Transverse colon (tissue), 4 donors: ENCODE data around the gene CEP192. TPM values are rescaled to one million over a fixed set of nuclear protein-coding genes. Genes with fewer than 3 reads are reported as not detected.

Experiments used
- DNase-seq: peaks from one replicate; pipeline ENCODE4 v3.0.0-alpha.2; 2019
- H3K27ac ChIP-seq, 4 donors: fragments of 200-600 bp; sonication (generic); 2 replicates each; pipeline ENCODE4 v1.5.1; 2016 to 2018; ENCODE audit warnings: inconsistent platforms in 4 of 4
- H3K27me3 ChIP-seq: fragments of 200-600 bp; sonication (generic); 2 replicates; pipeline ENCODE4 v1.5.1; 2017; ENCODE audit warnings: inconsistent platforms
- H3K36me3 ChIP-seq, 4 donors: fragments of 200-600 bp; sonication (generic); 2 replicates each; pipeline ENCODE4 v1.5.1; 2017 to 2019; ENCODE audit warnings: inconsistent platforms in 4 of 4
- H3K4me1 ChIP-seq, 4 donors: fragments of 200-600 bp; sonication (generic); 2 replicates each; pipeline ENCODE4 v1.5.1; 2017 to 2020; ENCODE audit warnings: inconsistent platforms in 4 of 4
- H3K4me3 ChIP-seq, 4 donors: fragments of 200-600 bp; sonication (generic); 1 replicate in 1 of 4; 2 replicates in 3 of 4; pipeline versions ENCODE4 v1.5.1 to v1.6.1; 2017 to 2019; ENCODE audit warnings: inconsistent platforms in 4 of 4
- H3K9me3 ChIP-seq, 2 donors: fragments of 200-600 bp; sonication (generic); 2 replicates each; pipeline ENCODE4 v1.5.1; 2017 to 2019; ENCODE audit warnings: inconsistent platforms in 2 of 2
- EP300 ChIP-seq: sonication (generic); formaldehyde crosslinking; IDR thresholded peaks from one replicate; pipeline ENCODE4 v1.6.1; 2017; ENCODE audit warnings: antibody characterized with exemption, low read depth
- POLR2A ChIP-seq: fragments of 450-650 bp; IDR thresholded peaks from one replicate; pipeline ENCODE4 v1.6.1; 2016; ENCODE audit warnings: antibody characterized with exemption, mild to moderate bottlenecking, moderate library complexity
- POLR2AphosphoS5 ChIP-seq, 3 donors: sonication (generic); formaldehyde crosslinking; IDR thresholded peaks; one replicate each; pipeline ENCODE4 v1.6.1; 2016; ENCODE audit warnings: antibody characterized with exemption in 3 of 3
- WGBS, 2 donors: methylation state at CpG; one replicate each; pipeline ENCODE4 v1.1.5; 2018; ENCODE audit warnings: low coverage in 1 of 2; 5-methylcytosine and 5-hydroxymethylcytosine counted together
- in situ Hi-C, 4 donors: fragments of 200-750 bp; cut with MboI; loops; one replicate each; pipeline versions ENCODE4 v1.15.0 to v1.15.1; 2017; ENCODE audit warnings: low sequenced_read_pairs in 3 of 4, low pct_ligation_motif_present in 1 of 4, low pct_unique_long_range_greater_than_20kb in 1 of 4
- intact Hi-C: fragments of 100-400 bp; cut with DNase I; formaldehyde crosslinking; loops from one replicate; pipeline ENCODE4 v1.15.1; 2023; ENCODE audit warnings: low total_unique reads
- total RNA-seq, 4 donors: library from RNA; depleted of rRNA; stranded (reverse); fragments of >200 nt; gene quantifications; one replicate each; pipeline ENCODE4 v1.1.0, GENCODE V29; 2016
- TF ChIP-seq, protein P1 (sequence below), 5 experiments: fragments of 200-600 bp in 3 of 5; fragments of 450-650 bp in 2 of 5; sonication (generic) in 3 of 5; IDR thresholded peaks; 1 replicate in 2 of 5; 2 replicates in 3 of 5; pipeline ENCODE4 v1.5.1; 2016 to 2017; ENCODE audit warnings: antibody characterized with exemption in 5 of 5, inconsistent platforms in 3 of 5, mild to moderate bottlenecking in 2 of 5, moderate library complexity in 1 of 5

Gene CEP192
- total RNA-seq, 4 donors from 2014 or later = 21.3 to 40.0 (median 34.1) TPM

DNA sequence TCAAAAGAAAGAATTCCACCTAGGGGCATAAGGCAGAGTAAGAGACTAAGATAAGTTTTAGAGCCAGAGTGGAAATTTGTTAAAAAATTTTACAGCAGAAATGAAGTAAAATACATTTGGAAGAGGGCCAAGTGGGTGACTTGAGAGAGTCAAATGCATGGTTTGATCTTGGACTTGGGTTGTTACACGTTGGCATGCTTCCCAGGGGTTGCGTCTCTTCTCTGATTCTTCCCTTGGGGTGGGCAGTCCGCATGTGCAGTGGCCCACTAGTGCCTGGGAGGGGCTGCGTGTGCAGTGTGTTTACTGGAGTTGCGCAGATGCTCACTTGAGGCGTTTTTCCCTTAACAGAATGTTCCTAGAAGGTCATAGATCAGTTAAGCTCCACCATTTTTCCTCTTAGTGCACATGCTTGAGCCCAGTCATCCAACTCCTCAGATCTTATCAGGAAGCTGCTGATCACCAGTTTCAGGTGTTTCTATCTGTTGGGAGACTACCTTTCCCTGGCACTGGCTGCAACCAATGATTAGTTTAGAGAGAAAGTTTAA is 30.2 kb upstream of the CEP192 start:
- peaks cover 0 to 19% (median 8%) of the 10 kb centered on the region in 4 donors for H3K36me3 ChIP-seq
- intact Hi-C loops = no loop called here
- H3K9me3 ChIP-seq = no peaks in the 10 kb centered on the region
- no peak overlapping the region for H3K4me3 ChIP-seq
- in situ Hi-C loops = no loop called here
- no peaks in the 10 kb centered on the region for H3K27me3 ChIP-seq
- peaks cover 0 to 24% (median 14%) of the 10 kb centered on the region in 4 donors for H3K4me1 ChIP-seq
- peak overlapping the region; percentile 38 to 66 (median 58) for H3K27ac ChIP-seq
- no peak for TF ChIP-seq POLR2A
- TF ChIP-seq, protein P1, sequence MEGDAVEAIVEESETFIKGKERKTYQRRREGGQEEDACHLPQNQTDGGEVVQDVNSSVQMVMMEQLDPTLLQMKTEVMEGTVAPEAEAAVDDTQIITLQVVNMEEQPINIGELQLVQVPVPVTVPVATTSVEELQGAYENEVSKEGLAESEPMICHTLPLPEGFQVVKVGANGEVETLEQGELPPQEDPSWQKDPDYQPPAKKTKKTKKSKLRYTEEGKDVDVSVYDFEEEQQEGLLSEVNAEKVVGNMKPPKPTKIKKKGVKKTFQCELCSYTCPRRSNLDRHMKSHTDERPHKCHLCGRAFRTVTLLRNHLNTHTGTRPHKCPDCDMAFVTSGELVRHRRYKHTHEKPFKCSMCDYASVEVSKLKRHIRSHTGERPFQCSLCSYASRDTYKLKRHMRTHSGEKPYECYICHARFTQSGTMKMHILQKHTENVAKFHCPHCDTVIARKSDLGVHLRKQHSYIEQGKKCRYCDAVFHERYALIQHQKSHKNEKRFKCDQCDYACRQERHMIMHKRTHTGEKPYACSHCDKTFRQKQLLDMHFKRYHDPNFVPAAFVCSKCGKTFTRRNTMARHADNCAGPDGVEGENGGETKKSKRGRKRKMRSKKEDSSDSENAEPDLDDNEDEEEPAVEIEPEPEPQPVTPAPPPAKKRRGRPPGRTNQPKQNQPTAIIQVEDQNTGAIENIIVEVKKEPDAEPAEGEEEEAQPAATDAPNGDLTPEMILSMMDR (IDR thresholded peaks at IDR 0.05) = no peak
- no peak for TF ChIP-seq POLR2AphosphoS5 (IDR thresholded peaks at IDR 0.05)
- TF ChIP-seq EP300 = no peak
- 0 to 65% methylated on average over 1 to 6 of the region's 6 CpGs for WGBS, 2 donors
- peak; percentile 74 for DNase-seq

DNA sequence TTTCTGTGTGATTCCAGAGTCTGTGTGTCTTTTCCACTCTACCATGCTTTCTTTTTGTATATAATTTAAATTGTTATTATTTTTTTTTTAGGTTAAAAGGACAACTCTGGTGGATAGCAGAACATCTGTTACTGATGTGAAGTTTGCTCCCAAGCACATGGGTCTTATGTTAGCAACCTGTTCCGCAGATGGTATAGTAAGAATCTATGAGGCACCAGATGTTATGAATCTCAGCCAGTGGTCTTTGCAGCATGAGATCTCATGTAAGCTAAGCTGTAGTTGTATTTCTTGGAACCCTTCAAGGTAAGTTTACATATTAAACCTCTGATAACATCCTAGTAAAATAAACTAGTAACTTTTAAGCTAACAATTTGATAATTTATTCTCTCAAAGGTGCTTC is 28.1 kb upstream of the CEP192 start:
- Histone ChIP-seq H3K27me3 (no peaks in the 10 kb centered on the region), H3K9me3 (no peaks in the 10 kb centered on the region), H3K4me1 (peaks cover 0 to 24% (median 14%) of the 10 kb centered on the region in 4 donors), H3K27ac (no peak overlapping the region), H3K4me3 (no peak overlapping the region), H3K36me3 (peaks cover 0 to 24% (median 8%) of the 10 kb centered on the region in 4 donors)
- TF ChIP-seq EP300 = no peak
- no peak for TF ChIP-seq POLR2A
- TF ChIP-seq POLR2AphosphoS5 (IDR thresholded peaks at IDR 0.05) = no peak
- TF ChIP-seq, protein P1 (IDR thresholded peaks at IDR 0.05) = no peak
- in situ Hi-C loops (no loop called here), intact Hi-C loops (no loop called here)
- DNase-seq = no peak
- WGBS, 2 donors = 100% methylated on average over 1 of the region's 1 CpG; no CpG with 5 or more reads in 1 of the 2 donors

DNA sequence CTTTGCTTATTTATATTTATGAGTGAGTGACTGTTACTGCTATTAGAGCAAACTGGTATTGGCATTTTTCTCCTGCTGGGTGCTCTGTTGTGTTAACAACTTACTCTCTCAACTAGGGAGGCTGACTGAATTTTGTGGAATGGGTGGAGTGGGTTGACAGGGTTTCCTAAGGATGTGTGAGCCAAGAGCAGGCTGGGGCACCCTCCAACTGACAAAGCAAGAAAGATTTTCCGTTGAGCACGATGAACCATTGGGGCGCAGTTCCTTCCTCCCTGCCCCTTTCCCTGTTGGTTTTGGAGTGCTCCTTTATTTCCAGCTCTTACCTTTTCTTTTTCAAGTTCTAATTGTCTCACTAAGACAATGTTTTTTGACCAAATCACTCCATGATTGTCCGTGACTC is 23.0 kb upstream of the CEP192 start:
- Histone ChIP-seq H3K4me1 (no peaks in the 10 kb centered on the region), H3K4me3 (no peak overlapping the region), H3K9me3 (no peaks in the 10 kb centered on the region), H3K36me3 (peaks cover 0 to 24% (median 11%) of the 10 kb centered on the region in 4 donors), H3K27ac (no peak overlapping the region), H3K27me3 (no peaks in the 10 kb centered on the region)
- no peak for TF ChIP-seq POLR2A
- TF ChIP-seq POLR2AphosphoS5 (IDR thresholded peaks at IDR 0.05) = no peak
- intact Hi-C loops (no loop called here), in situ Hi-C loops (no loop called here)
- no peak for DNase-seq
- 87 to 91% methylated on average over 3 to 4 of the region's 4 CpGs for WGBS, 2 donors

DNA sequence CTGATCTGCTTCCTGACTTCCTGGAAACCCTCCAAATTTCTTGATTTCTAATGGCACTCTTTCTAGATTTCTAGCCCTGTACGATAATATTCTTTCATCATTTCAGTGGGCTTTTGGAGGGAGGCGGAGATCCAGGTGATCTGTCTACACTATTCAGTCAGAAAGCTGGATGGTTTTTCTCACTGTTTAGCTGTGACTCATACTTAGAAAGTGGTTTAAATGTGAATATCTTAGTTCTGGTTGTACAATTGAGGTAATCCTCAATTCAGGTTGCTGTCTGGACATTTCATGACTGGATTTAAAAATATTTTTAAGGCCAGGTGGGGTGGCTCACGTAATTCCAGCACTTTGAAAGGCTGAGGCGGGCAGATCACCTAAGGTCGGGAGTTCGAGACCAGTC is 22.5 kb upstream of the CEP192 start:
- in situ Hi-C loops (no loop called here), intact Hi-C loops (no loop called here)
- H3K4me1 ChIP-seq = no peaks in the 10 kb centered on the region
- no peak overlapping the region for H3K4me3 ChIP-seq
- no peak for DNase-seq
- H3K36me3 ChIP-seq = peaks cover 0 to 19% (median 9%) of the 10 kb centered on the region in 4 donors
- WGBS, 2 donors = 91 to 93% methylated on average over 2 to 6 of the region's 6 CpGs
- no peak overlapping the region for H3K27ac ChIP-seq
- H3K9me3 ChIP-seq = no peaks in the 10 kb centered on the region
- no peak for TF ChIP-seq POLR2AphosphoS5 (IDR thresholded peaks at IDR 0.05)
- TF ChIP-seq, protein P1 (IDR thresholded peaks at IDR 0.05) = no peak
- TF ChIP-seq EP300 = no peak
- no peak for TF ChIP-seq POLR2A
- H3K27me3 ChIP-seq = no peaks in the 10 kb centered on the region
